HG03378 (cell line): ENCODE measurements around the gene DYNC2LI1.

Experiments used
- ATAC-seq: cut with Tn5 transposase; IDR thresholded peaks from one replicate; pipeline ENCODE4 v1.9.1; 2021; ENCODE audit warnings: mild to moderate bottlenecking, moderate library complexity; ENCODE audit not compliant: unreplicated experiment

DYNC2LI1 gene

GRCh38 chr2:43762286-43762685, 11.6 kb upstream of the DYNC2LI1 start:
- ATAC-seq: no peak

- ATAC-seq: no peak
Observed at GRCh38 chr2:43763091-43763490, 10.7 kb upstream of the DYNC2LI1 start.

GRCh38 chr2:43764086-43764705, 9.6 kb upstream of the DYNC2LI1 start:
- no peak for ATAC-seq

- ATAC-seq: no peak
Observed at GRCh38 chr2:43766006-43766405, 7.8 kb upstream of the DYNC2LI1 start.

GRCh38 chr2:43774617-43775016, 778 bp downstream of the DYNC2LI1 start:
- ATAC-seq: no peak

- ATAC-seq: no peak
Observed at GRCh38 chr2:43776324-43776723, 2.5 kb downstream of the DYNC2LI1 start.

- no peak for ATAC-seq
Observed at GRCh38 chr2:43777306-43777926, 3.6 kb downstream of the DYNC2LI1 start.

GRCh38 chr2:43778233-43778632, 4.4 kb downstream of the DYNC2LI1 start:
- ATAC-seq: no peak

GRCh38 chr2:43787895-43788294, 14.1 kb downstream of the DYNC2LI1 start:
- ATAC-seq: no peak

- ATAC-seq: no peak
Observed at GRCh38 chr2:43788646-43789045, 14.8 kb downstream of the DYNC2LI1 start.

GRCh38 chr2:43790147-43790546, 16.3 kb downstream of the DYNC2LI1 start:
- ATAC-seq: no peak

- ATAC-seq: no peak
Observed at GRCh38 chr2:43791035-43791765, 17.4 kb downstream of the DYNC2LI1 start.

GRCh38 chr2:43792653-43793052, 18.8 kb downstream of the DYNC2LI1 start:
- peak; percentile 51 for ATAC-seq

GRCh38 chr2:43794956-43795355, 21.1 kb downstream of the DYNC2LI1 start:
- ATAC-seq: no peak

GRCh38 chr2:43796206-43796605, 22.4 kb downstream of the DYNC2LI1 start:
- ATAC-seq: no peak

GRCh38 chr2:43798300-43798699, 24.5 kb downstream of the DYNC2LI1 start:
- ATAC-seq: no peak

GRCh38 chr2:43800894-43801293, 27.1 kb downstream of the DYNC2LI1 start:
- no peak for ATAC-seq

- no peak for ATAC-seq
Observed at GRCh38 chr2:43802135-43802534, 28.3 kb downstream of the DYNC2LI1 start.

GRCh38 chr2:43803113-43803512, 29.3 kb downstream of the DYNC2LI1 start:
- no peak for ATAC-seq

GRCh38 chr2:43806719-43807031, 32.8 kb downstream of the DYNC2LI1 start:
- no peak for ATAC-seq

GRCh38 chr2:43810452-43810851, 36.6 kb downstream of the DYNC2LI1 start:
- no peak for ATAC-seq

- no peak for ATAC-seq
Observed at GRCh38 chr2:43810888-43811287, 37.0 kb downstream of the DYNC2LI1 start.
